Heart right ventricle (tissue), 16 donors: ENCODE data around the gene MADCAM1. TPM values are rescaled to one million over a fixed set of nuclear protein-coding genes. Genes with fewer than 3 reads are reported as not detected.

ENCODE experiments used
- ATAC-seq, 8 donors: fragments of 200-7000 bp; cut with Tn5 transposase; one replicate each; pipeline ENCODE4 v1.9.1; 2020; ENCODE audit warnings: mild to moderate bottlenecking in 8 of 8, moderate library complexity in 8 of 8, moderate number of reproducible peaks in 1 of 8
- DNase-seq, 2 donors: peaks; one replicate each; pipeline ENCODE4 v3.0.0-alpha.2; 2020
- H3K27ac ChIP-seq, 10 donors: fragments of 200-600 bp; sonication (generic) in 2 of 10; one replicate each; pipeline versions ENCODE4 v1.5.0 to v1.8.0; 2020 to 2022; ENCODE audit warnings: mild to moderate bottlenecking in 3 of 10
- H3K27me3 ChIP-seq, 7 donors: fragments of 200-600 bp; one replicate each; pipeline ENCODE4 v1.8.0; 2021 to 2022; ENCODE audit warnings: mild to moderate bottlenecking in 2 of 7
- H3K36me3 ChIP-seq, 9 donors: fragments of 200-600 bp; sonication (generic) in 1 of 9; one replicate each; pipeline versions ENCODE4 v1.5.0 to v1.8.0; 2020 to 2022; ENCODE audit warnings: mild to moderate bottlenecking in 2 of 9
- H3K4me1 ChIP-seq, 9 donors: fragments of 200-600 bp; sonication (generic) in 1 of 9; one replicate each; pipeline versions ENCODE4 v1.5.0 to v1.8.0; 2020 to 2022; ENCODE audit warnings: mild to moderate bottlenecking in 4 of 9
- H3K4me3 ChIP-seq, 10 donors: fragments of 200-600 bp; sonication (generic) in 2 of 10; one replicate each; pipeline versions ENCODE4 v1.5.0 to v1.8.0; 2020 to 2022; ENCODE audit warnings: mild to moderate bottlenecking in 7 of 10, moderate library complexity in 2 of 10
- H3K9me3 ChIP-seq, 11 donors: fragments of 200-600 bp in 10 of 11; sonication (generic) in 2 of 11; one replicate each; pipeline versions ENCODE4 v1.5.0 to v1.8.0; 2013 to 2022; ENCODE audit warnings: mild to moderate bottlenecking in 2 of 11, control low read depth in 1 of 11, moderate library complexity in 1 of 11
- WGBS, 2 donors: extraction: QIAGEN DNeasy Blood & Tissue Kit; methylation state at CpG; one replicate each; pipeline ENCODE4 v1.1.7; 2013; ENCODE audit warnings: inconsistent platforms in 1 of 2; 5-methylcytosine and 5-hydroxymethylcytosine counted together
- intact Hi-C, 10 donors: fragments of 100-400 bp; cut with DNase I; formaldehyde crosslinking; loops; one replicate each; pipeline versions ENCODE4 v1.11.1 to v1.14.2; 2022
- polyA plus RNA-seq, 2 donors: library from polyadenylated mRNA; stranded (reverse); fragments of 200-250 nt; gene quantifications; one replicate each; pipeline ENCODE4 v1.2.3, GENCODE V29; 2013
- total RNA-seq, 10 donors: library from RNA; stranded (reverse); fragmentation: NEBNext Ultra II Directional in 3 of 10; extraction: Animal tissue kit (Norgen Biotek cat#: 25700) in 3 of 10; gene quantifications; one replicate each; pipeline versions ENCODE4 v1.2.1 to v1.2.4, GENCODE V29; 2021 to 2023
- TF ChIP-seq, protein P1 (sequence below), 9 donors: fragments of 200-600 bp; sonication (generic) in 2 of 9; IDR thresholded peaks; one replicate each; pipeline versions ENCODE4 v1.5.0 to v1.8.0; 2021 to 2022; ENCODE audit warnings: antibody characterized with exemption in 9 of 9, mild to moderate bottlenecking in 5 of 9, moderate library complexity in 1 of 9
- donor health status: Arrhythmogenic right ventricular cardiomyopathy.
- donor health status: ischemic (EF 13 %, LVEDD 7.1; RV severe dilation, severe dysfunction).
- donor health status: healthy with polysubstance abuse.
- donor health status: DM: no; HTN: yes; CAD: no.
- donor health status: DM: no; HTN: no; CAD: no.
- donor health status: ischemic (EF 25% LVEDD 6.9; RV normal size, moderate dysfunction).
- donor health status: ischemic (EF 25% LVEDD 5.7; RV mildly dilated, moderate dysfunction).
- donor health status: healthy.
- donor health status: DM: yes; HTN: yes; CAD: no.
- donor health status: Ischemic cardiomyopathy.
- donor health status: ischemic (EF 35%, LVEDD 5.7; RV mildly dilated, moderate dysfunction).
- donor health status: nonischemic (EF 11% LVEDD 7.7; RV severe dilation, severe dysfunction).
- donor health status: DM: yes; HTN: yes; CAD: no.
- donor health status: PGD.
- donor health status: ischemic (EF 29% LVEDD 5.4; RV normal size, mild dysfunction).
- donor health status: nonischemic (EF 23%, LVEDD 6.1; RV moderate dilation, normal function).

Gene MADCAM1
- total and polyA plus RNA-seq, 12 donors = 0.09 to 0.80 (median 0.17) TPM; not detected in 1

DNA sequence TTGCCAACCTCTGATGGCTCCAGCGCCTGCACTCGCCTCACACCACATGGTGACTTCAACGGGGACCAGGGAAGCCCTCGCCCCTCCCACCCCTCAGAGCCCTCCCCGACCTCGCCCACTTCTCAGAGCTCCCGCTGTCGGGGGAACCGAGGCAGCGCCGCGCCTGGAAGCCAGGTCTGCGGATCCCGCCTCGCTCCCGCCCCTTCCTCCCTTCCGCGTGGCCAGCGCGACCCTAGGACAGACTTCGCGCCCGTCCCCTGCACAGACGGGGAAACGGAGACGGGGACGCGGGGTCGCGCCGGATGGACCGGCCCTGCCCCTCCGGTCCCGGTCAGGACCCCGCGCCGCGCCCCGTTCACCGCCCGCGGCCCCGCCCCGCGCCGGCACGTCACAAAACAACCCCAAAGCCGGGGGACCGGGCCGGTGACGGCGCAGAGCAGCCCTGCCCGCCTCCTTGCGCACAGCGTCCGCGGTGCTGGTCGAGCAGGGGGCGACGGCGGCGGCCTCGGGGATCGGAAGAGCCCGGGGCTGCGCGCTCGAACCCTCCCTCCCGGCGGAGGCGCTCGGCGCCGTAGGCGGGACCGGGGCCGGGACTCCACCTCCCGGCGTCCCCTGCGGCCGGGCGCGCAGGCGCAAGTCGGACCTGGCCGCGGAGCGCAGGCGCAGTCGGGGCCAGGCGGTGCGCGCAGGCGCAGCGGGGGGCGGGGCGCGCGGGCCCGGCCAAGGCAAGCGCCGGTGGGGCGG lies 34.9 kb downstream of the MADCAM1 start:
- Histone ChIP-seq H3K27ac (peak overlapping the region; percentile 95 to 100 (median 98)), H3K27me3 (peaks cover 0 to 8% (median 0%) of the 10 kb centered on the region in 7 donors), H3K9me3 (no peaks in the 10 kb centered on the region), H3K4me1 (peaks cover 16 to 39% (median 35%) of the 10 kb centered on the region in 9 donors), H3K36me3 (peaks cover 0 to 12% (median 7%) of the 10 kb centered on the region in 9 donors), H3K4me3 (peak overlapping the region; percentile 76 to 100 (median 93))
- intact Hi-C loops = loop anchor here in 3 of 10 donors (2.0 to 10.0 kb wide), 4 partner anchors 24 to 104 kb away; partner anchors contain the start of genes POLRMT (in 2 of the 3), BSG (in 1 of the 3), FGF22 (in 1 of the 3) and TPGS1 (in 1 of the 3)
- TF ChIP-seq, protein P1, sequence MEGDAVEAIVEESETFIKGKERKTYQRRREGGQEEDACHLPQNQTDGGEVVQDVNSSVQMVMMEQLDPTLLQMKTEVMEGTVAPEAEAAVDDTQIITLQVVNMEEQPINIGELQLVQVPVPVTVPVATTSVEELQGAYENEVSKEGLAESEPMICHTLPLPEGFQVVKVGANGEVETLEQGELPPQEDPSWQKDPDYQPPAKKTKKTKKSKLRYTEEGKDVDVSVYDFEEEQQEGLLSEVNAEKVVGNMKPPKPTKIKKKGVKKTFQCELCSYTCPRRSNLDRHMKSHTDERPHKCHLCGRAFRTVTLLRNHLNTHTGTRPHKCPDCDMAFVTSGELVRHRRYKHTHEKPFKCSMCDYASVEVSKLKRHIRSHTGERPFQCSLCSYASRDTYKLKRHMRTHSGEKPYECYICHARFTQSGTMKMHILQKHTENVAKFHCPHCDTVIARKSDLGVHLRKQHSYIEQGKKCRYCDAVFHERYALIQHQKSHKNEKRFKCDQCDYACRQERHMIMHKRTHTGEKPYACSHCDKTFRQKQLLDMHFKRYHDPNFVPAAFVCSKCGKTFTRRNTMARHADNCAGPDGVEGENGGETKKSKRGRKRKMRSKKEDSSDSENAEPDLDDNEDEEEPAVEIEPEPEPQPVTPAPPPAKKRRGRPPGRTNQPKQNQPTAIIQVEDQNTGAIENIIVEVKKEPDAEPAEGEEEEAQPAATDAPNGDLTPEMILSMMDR (IDR thresholded peaks at IDR 0.05) = peak in 2 of 9 donors; percentile 9 to 25
- DNase-seq = peak; percentile 78 to 89
- peak; percentile 46 to 89 (median 74) for ATAC-seq
- WGBS, 2 donors = 0% methylated on average over 65 to 98 of the region's 103 CpGs

DNA sequence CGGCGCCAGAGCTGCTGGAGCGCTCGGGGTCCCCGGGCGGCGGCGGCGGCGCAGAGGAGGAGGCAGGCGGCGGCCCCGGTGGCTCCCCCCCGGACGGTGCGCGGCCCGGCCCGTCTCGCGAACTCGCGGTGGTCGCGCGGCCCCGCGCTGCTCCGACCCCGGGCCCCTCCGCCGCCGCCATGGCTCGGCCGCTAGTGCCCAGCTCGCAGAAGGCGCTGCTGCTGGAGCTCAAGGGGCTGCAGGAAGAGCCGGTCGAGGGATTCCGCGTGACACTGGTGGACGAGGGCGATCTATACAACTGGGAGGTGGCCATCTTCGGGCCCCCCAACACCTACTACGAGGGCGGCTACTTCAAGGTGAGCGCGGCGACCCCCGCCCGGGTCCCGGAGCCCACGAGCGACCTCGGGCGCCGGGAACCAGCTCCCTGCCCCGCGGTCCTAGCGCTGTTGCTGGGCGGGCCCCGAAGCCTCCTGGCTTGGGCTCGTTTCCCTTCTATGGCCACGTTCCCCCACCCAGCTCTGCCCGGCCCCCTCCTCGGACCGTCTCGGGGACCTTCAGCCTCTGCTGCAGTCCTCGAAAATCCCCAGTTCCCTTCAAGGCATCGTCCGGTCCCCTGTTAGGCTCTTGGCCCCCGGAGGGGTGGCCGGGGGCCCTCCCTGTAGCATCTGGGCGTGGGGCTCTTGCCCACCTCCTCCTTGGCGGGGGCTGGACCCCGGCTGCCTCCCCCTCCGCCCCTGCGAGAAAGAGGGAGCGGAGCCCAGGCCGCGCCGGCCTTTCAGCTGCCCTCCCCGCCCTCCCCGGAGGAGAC lies 35.7 kb downstream of the MADCAM1 start, which contains the start of gene CDC34:
Gene CDC34, plus strand, starts transcription at position 8 of the 808 bp plus-strand sequence. Its CDS starts 172 bp downstream, at position 180.
- Histone ChIP-seq H3K4me1 (peaks cover 16 to 44% (median 35%) of the 10 kb centered on the region in 9 donors), H3K27me3 (peaks cover 0 to 8% (median 0%) of the 10 kb centered on the region in 7 donors), H3K4me3 (peak within 1 kb of the TSS; percentile 83 to 100 (median 98)), H3K36me3 (peaks cover 0 to 20% (median 15%) of the 10 kb centered on the region in 9 donors), H3K9me3 (no peaks in the 10 kb centered on the region), H3K27ac (peak within 1 kb of the TSS; percentile 95 to 100 (median 99))
- DNase-seq (no peak), ATAC-seq (peak in 7 of 8 donors; percentile 1 to 24 (median 3))
- TF ChIP-seq, protein P1 (IDR thresholded peaks at IDR 0.05) = no peak
- 0 to 1% methylated on average over 65 to 72 of the region's 84 CpGs for WGBS, 2 donors
- intact Hi-C loops = loop anchor here in 4 of 10 donors (2.0 to 10.0 kb wide), 5 partner anchors 25 to 103 kb away; partner anchors contain the start of genes BSG (in 3 of the 4), POLRMT (in 2 of the 4), FGF22 (in 1 of the 4) and TPGS1 (in 1 of the 4)

DNA sequence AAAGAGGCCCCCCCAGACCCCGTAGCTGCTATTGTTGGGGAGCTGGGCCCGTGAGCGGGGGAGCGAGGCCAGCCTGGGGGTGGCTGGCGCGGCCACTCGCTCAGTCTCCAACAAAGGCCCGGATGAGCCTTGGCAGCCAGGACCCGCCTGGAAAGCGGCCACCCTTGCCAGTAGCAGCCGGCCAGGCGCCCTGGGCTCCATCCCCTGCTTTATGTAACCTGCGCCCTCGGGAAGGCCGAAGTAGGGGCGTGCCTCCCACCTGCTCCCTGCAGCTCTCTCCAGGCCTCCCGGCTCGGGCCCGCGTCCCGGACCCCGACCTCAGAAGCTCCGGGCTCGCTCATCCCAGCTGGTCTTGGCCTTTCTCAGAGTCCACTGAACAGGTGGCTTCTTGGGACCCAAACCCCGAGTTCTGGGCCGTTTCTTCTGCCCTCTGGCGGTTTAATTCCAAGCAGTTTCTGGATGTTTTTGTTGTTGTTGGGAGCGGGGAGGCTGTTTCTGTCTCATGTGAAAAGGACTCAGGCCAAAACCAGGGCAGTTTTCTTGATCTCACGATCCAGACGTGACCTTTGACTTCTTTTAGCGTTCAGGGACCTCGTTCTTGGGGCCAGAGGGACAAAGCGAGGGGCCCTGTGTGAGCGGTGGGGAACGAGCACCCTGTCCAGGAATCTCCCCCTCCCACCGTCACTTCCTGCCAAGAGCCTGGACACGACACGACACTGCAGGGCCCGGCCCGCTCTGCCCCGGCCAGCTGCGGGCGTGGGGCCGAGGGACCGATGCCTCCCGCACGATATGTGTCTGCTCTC lies 36.5 kb downstream of the MADCAM1 start:
- WGBS, 2 donors = 0 to 1% methylated on average over 47 of the region's 47 CpGs

More for the DNA sequence above, 36.5 kb downstream of the MADCAM1 start:
- DNase-seq (peak; percentile 85), ATAC-seq (peak; percentile 37 to 77 (median 72))
- intact Hi-C loops = loop anchor here in 4 of 10 donors (2.0 to 10.0 kb wide), 4 partner anchors 40 to 102 kb away; partner anchors contain the start of genes BSG (in 3 of the 4), POLRMT (in 2 of the 4) and FGF22 (in 1 of the 4)
- Histone ChIP-seq H3K9me3 (no peaks in the 10 kb centered on the region), H3K4me1 (peaks cover 16 to 44% (median 35%) of the 10 kb centered on the region in 9 donors), H3K4me3 (peak overlapping the region; percentile 83 to 100 (median 98)), H3K36me3 (peaks cover 0 to 28% (median 21%) of the 10 kb centered on the region in 9 donors), H3K27me3 (peaks cover 0 to 2% (median 0%) of the 10 kb centered on the region in 7 donors), H3K27ac (peak overlapping the region; percentile 94 to 100 (median 98))
- TF ChIP-seq, protein P1 (IDR thresholded peaks at IDR 0.05) = peak; percentile 15 to 68 (median 46)
